CD4-positive, alpha-beta T cell treated with Interleukin-21 for 1 hour (primary cell): Measurements from ENCODE around the gene MAN1C1.
"Not testable (repeated sequence)": the region's sequence is repeated elsewhere in the genome, so short reads cannot be mapped to it uniquely, and the experiment has no call there.

Experiments used
- DNase-seq: peaks from one replicate; pipeline ENCODE4 v3.0.0-alpha.2; 2020

The MAN1C1 gene

DNA sequence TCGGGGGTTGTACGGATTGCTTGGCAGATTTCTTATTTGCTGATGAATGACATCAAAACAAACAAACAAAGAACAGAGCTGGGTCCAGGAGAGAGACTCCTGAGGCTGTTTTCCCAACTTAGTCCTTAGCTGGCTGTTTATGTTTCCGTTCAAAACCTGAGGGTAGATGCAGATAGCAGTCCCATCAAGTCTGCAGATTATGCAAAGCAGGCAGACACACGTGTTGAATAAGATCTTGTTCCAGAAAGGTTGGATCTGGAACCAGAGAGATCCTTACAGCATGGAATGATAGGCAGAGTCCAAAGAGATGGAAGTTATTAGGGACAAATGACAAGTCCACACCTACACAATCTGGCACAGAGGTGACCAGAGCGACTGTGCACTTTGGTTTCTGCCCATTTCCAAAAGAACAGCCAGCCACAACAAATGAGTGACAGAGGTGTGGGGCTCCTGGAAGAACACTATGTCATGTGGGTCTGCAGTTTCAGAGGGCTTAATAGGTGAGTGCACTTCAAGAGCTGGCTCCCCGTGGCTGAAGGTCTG, 65.5 kb downstream of the MAN1C1 start:
- DNase-seq, result no peak

GRCh38 chr1:25683177-25683576, 66.6 kb downstream of the MAN1C1 start:
- DNase-seq, result no peak

DNA sequence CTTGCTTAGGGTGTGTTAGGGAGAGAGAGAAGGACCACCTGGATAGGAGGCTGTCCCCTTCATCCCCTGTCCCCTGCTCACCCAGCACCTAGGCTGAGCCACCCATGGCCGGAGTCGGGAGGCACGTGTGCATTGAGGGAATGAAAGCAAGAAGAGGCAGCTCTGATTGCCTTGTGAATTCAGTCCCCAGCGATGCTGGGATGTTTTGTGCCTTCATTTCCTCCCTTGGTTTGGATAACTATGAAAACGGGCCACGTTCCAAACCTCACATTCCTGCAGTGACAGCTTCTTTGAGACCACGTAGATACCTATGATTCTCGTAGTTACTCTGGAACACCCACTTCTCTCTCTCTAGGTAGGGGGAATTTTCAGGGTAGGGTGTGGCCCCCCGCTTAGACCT, 67.1 kb downstream of the MAN1C1 start:
- no peak for DNase-seq

- DNase-seq, result no peak
Observed at GRCh38 chr1:25684216-25684965, 67.8 kb downstream of the MAN1C1 start.

GRCh38 chr1:25685211-25685750, 68.7 kb downstream of the MAN1C1 start:
- DNase-seq, result no peak

- DNase-seq, result no peak
Observed at GRCh38 chr1:25685938-25686665, 69.5 kb downstream of the MAN1C1 start.

GRCh38 chr1:25687221-25688017, 70.8 kb downstream of the MAN1C1 start:
- no peak for DNase-seq

DNA sequence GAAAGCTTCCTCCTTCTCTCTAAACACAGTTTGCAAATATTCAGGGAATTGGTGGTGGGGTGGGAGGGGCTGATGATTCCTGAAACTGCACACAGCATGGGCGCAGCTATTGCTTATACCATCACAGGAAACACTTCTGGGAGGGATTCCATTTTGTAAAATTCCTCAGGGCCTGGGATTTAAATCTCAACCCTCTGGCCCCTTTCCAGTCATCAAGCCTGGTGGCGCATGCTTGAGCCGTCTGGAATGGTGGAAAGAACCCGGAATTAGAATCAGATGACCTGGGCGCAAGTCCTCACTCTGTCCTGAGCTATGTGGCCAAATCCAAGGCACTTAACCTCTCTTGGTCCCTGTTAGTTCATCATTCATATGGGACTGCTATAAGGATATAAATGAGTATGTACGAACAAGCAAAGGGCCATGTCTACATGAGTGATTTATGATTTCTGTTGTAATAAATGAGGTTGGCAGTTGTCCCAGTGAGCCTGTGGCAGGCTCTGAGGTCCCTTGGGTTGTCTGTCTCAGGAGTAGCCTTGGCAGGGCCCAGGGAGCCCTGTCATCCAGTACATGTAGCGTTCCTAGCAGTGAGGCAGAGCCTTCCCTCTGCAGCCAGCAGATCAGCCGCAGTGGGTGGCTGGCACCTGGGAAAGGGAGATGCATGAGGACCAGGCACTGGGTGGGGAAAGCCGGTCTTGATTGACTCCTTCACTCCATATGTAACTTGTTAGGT, 72.0 kb downstream of the MAN1C1 start:
- no peak for DNase-seq

DNA sequence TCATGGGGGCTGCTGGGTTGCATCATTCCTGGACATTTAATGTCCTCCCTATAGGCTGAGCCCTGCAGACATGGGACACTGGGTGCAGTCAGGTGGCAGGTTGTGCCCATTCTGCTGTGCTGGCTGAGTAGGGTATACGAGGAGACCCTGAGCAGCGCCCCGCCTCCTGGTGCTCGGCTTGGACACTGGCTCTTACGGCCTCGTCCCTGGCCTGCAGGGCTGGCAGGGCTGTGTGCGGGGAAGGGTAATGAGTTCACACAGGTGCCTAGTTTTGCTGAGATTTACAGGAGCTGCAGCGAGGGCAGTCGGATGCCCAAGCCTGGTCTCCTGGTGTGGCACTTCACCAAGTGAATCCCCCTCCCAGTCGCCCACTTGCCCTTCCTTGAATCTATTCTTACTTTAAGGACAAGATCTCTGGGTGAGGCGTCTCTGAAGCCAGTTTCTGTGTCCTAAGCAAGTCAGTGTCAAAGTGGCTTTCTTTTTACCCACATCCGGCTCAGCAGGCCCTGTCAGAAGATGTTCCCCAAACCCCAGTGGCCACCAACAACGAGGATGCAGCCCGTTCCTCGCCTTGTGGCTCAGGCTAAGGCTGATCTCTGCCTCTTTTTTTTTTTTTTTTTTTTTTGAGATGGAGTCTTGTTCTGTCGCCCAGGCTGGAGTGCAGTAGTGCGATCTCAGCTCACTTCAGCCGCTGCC, 73.2 kb downstream of the MAN1C1 start:
- no peak for DNase-seq

GRCh38 chr1:25690396-25690956, 73.9 kb downstream of the MAN1C1 start:
- no peak for DNase-seq

DNA sequence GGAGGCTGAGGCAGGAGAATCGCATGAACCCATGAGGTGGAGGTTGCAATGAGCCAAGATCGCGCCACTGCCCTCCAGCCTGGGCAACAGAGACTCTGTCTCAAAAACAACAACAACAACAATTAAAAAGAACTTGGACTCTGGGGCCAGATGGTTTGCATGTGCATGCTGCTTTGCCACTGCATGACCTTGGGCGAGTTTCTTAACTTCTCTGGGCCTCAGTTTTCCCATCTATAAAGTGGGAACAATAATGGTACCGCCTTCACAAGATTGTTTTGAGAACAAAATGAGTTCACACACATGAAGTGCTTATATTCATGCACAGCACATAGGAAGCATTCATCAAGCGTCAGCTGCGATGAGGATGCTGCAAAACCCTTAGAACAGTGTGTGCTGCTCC, 74.6 kb downstream of the MAN1C1 start:
- DNase-seq, result no peak

- peak; percentile 19 for DNase-seq
Observed at GRCh38 chr1:25692560-25692959, 76.0 kb downstream of the MAN1C1 start.

DNA sequence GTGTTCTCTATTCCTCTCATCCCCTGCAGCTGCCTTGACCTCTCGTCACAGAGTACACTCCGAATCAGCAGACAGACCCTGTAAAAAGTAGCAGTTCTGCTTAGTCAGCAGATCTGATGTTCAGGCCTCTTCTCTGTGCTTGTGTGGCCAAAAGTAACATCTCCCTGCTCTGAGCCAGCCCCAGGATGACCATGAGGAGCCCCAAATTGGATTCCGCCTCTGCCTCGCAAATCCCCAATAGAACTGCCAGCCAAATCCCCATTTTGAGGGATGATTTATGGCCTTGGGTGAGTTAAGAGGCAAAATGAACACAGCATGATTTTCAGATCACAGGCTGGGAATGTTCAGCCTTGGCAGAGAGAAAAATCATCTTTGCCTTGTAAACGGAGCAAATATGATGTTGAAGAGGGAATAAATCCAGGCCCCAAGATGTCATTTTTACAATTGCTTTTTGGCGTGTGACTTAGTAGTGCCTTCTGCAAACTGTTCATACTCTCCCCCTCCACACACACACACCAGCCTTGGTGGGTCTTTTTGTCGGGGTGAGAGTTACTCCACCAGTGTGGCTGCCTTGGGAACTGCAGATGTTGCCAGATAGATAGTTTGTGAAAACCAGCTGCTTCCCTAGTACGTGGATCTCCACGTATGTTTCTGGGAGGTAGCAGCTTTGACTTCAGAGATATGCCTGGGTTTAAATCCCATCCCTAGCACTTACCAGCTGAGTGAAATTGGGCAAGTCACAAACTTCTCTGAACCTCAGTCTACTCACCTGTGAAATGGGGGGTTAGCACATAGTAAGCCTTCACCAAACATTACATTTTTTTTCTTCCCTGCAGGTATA, 77.8 kb downstream of the MAN1C1 start:
- DNase-seq, result no peak

GRCh38 chr1:25695090-25695770, 78.6 kb downstream of the MAN1C1 start:
- DNase-seq, result no peak

DNA sequence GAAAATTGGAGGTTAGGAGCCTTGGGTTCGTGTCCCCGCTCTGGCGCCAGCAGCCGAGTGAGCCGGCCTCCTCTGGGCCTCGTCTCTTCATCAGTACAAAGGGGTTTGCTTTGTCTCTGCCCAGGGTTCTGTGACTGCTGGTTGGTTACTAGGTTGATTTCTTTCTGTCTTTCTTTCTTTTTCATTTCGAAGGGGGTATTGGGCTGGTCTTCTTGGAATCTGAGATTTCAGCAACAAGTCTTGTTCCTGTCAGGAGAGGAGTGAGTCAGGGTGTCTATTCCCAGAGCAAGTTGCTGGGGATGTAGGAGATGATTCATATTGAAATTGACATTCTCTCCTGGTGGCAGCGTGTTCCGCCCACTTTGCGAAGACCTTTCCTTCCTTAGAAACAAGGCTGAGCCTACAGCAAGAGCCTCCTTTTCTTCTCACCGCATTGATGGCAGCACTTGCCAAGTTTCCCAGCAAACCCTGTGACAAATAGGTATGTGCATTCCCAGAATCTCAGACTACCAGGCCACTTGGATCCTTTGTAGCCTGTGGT, 79.2 kb downstream of the MAN1C1 start:
- DNase-seq, result no peak

- DNase-seq, result not testable (repeated sequence)
Observed at GRCh38 chr1:25696643-25697042, 80.1 kb downstream of the MAN1C1 start.

DNA sequence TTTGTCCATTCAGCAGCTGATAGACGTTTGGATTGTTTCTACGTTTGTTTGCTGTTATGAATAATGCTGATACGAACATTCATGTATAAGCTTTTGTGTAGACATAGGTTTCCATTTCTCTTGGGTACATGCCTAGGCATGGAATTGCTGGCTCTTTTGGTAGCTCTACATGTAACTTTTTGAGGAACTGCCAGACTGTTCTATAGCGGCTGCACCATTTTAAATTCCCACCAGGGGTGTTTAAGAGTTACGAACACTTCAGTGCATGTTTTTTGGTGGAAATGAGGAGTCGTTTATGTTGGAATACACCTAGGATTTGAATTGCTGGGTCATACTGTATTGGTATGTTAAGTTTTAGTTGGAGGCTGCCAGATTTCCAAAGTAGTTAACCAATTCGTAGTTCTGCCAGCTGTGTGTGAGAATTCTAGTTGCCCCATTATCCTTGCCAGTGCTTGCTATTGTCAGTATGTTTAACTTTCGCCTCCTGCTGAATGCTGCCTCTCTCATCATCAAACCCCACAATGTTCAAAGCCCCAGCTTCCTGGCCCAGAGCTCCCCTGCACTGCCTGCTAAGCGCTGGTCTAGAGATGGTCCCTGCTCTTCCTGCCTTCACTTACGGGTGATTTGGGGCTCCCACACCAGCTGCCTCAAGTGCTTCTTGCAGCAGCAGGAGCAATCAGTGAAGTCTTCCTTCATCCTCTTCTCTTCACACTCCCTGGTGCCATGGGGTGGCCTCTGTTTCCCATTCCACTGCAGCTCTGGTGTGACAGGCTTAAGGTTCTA, 81.0 kb downstream of the MAN1C1 start:
- DNase-seq, result no peak

DNA sequence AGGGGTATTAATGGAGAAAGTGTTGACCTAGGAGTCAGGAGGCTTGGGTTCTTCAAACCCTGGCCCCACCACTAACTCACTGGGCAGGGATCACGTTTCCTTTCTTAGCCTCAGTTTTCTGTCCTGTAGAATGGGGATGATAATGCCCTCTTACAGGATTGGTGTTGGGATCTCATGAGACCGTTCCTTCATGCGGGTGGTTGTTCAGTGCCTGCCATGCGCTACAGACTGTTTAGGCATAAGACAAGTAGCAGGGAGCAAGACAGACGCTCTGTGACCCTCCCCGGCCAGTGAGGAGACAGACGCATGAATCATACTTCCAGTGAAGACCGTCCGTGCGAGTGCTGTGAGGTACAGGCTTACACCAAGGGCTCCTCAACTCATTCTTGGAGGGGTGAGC, 81.7 kb downstream of the MAN1C1 start:
- no peak for DNase-seq

DNA sequence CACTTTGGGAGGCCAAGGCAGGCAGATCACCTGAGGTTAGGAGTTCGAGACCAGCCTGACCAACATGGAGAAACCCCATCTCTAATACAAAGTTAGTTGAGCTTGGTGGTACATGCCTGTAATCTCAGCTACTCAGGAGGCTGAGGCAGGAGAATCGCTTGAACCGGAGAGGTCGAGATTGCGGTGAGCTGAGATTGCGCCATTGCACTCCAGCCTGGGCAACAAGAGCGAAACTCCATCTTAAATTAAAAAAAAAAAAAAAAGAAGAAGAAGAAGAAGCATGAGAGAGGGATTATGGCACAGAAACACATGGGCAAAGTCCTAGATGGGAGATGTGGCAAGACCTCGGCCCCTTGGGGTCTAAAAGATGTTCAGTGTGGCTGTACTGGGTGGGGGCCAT, 82.5 kb downstream of the MAN1C1 start:
- DNase-seq, result not testable (repeated sequence)
